Measurements from ENCODE around the gene NFE2L1.
A peak's percentile ranks its signal among the peaks of the same experiment; 100 is the strongest.
"Not testable (repeated sequence)": the region's sequence is repeated elsewhere in the genome, so short reads cannot be mapped to it uniquely, and the experiment has no call there.

Gene NFE2L1

DNA sequence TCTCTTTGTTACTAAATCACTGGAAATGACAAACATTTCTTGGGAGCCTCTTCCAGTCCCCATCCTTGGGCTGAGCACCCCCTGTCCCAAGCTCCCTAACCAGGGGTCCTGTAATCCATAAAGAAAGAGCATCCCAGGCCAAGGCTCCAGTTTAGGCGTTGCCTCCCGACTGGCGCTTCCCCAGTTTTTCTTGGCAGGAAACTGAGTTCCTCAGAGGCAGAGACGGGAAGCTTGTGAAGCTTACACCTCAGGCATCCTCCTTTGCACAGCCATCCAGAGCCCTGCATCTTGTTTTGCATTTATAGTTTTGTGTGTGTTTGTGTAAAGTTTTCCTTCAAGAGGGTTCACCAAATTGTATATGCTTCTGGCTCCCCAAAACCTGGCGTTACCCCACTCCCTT, 17.6 kb upstream of the NFE2L1 start:
- H3K27me3 ChIP-seq (ENCODE audit: insufficient read depth, low read depth): no peaks in the 10 kb centered on the region; the same call in 1 of the 2 replicates
- TF ChIP-seq, protein P1, sequence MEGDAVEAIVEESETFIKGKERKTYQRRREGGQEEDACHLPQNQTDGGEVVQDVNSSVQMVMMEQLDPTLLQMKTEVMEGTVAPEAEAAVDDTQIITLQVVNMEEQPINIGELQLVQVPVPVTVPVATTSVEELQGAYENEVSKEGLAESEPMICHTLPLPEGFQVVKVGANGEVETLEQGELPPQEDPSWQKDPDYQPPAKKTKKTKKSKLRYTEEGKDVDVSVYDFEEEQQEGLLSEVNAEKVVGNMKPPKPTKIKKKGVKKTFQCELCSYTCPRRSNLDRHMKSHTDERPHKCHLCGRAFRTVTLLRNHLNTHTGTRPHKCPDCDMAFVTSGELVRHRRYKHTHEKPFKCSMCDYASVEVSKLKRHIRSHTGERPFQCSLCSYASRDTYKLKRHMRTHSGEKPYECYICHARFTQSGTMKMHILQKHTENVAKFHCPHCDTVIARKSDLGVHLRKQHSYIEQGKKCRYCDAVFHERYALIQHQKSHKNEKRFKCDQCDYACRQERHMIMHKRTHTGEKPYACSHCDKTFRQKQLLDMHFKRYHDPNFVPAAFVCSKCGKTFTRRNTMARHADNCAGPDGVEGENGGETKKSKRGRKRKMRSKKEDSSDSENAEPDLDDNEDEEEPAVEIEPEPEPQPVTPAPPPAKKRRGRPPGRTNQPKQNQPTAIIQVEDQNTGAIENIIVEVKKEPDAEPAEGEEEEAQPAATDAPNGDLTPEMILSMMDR (conservative IDR thresholded peaks at IDR 0.05; ENCODE audit: low read depth, low read length): no peak
- no peak overlapping the region for H2AFZ ChIP-seq (ENCODE audit: low read depth)
- peaks cover 15% of the 10 kb centered on the region for H3K4me1 ChIP-seq (ENCODE audit: low read depth, poor library complexity, severe bottlenecking)
- no peak overlapping the region for H3K27ac ChIP-seq
- H3K4me3 ChIP-seq (IDR thresholded peaks at IDR 0.05; ENCODE audit: insufficient read depth, low read depth, low read length): no peak overlapping the region
- H3K4me2 ChIP-seq: no peak overlapping the region
- H3K79me2 ChIP-seq (ENCODE audit: insufficient read depth, low read depth): no peaks in the 10 kb centered on the region
- H3K9ac ChIP-seq: no peak overlapping the region
- no peaks in the 10 kb centered on the region for H3K36me3 ChIP-seq (ENCODE audit: insufficient read depth)
- no peaks in the 10 kb centered on the region for H4K20me1 ChIP-seq (ENCODE audit: insufficient read depth)

DNA sequence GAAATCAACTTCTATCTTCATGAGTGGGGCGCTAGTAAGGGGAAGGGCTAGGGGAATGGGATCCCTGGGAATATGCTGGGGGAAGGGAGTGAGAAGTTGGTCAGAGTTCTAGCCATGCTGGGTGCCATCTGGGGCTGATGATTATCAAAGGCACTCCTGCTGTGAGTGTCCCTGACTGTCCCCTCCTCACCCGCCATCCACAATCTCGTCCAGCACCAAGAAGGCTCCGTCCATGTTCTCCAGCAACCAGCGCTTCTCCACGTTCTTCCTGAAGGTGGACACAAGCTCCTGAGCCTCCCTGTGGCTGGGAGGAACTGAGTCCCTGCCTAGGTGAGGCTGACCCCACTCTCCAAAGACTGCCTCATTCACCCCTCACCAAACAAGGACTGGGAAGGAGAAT, 16.2 kb upstream of the NFE2L1 start:
- Histone ChIP-seq H3K36me3 (ENCODE audit: insufficient read depth) (no peaks in the 10 kb centered on the region), H2AFZ (ENCODE audit: low read depth) (no peak overlapping the region), H3K79me2 (ENCODE audit: insufficient read depth, low read depth) (no peaks in the 10 kb centered on the region), H4K20me1 (ENCODE audit: insufficient read depth) (no peaks in the 10 kb centered on the region), H3K4me3 (IDR thresholded peaks at IDR 0.05; ENCODE audit: insufficient read depth, low read depth, low read length) (no peak overlapping the region), H3K4me2 (no peak overlapping the region), H3K27me3 (ENCODE audit: insufficient read depth, low read depth) (no peaks in the 10 kb centered on the region; the same call in 1 of the 2 replicates), H3K9ac (no peak overlapping the region), H3K4me1 (ENCODE audit: low read depth, poor library complexity, severe bottlenecking) (peaks cover 10% of the 10 kb centered on the region), H3K27ac (no peak overlapping the region)
- TF ChIP-seq, protein P1 (conservative IDR thresholded peaks at IDR 0.05; ENCODE audit: low read depth, low read length): no peak

DNA sequence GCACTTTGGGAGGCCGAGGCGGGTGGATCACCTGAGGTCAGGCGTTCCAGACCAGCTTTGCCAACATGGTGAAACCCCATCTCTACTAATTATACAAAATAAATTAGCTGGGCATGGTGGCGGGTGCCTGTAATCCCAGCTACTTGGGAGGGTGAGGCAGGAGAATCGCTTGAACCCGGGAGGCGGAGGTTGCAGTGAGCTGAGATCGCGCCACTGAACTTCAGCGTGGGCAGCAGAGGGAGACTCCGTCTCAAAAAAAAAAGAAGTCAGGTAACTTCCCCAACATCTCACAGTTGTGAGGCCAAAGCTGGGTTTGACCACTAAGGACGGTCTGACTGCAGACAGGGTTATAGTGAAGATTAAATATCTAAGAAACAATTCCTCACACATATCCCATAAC, 13.4 kb upstream of the NFE2L1 start:
- H3K4me1 ChIP-seq (ENCODE audit: low read depth, poor library complexity, severe bottlenecking): peaks cover 15% of the 10 kb centered on the region
- H3K4me3 ChIP-seq (IDR thresholded peaks at IDR 0.05; ENCODE audit: insufficient read depth, low read depth, low read length); H2AFZ ChIP-seq (ENCODE audit: low read depth); H3K79me2 ChIP-seq (ENCODE audit: insufficient read depth, low read depth); H3K36me3 ChIP-seq (ENCODE audit: insufficient read depth); H4K20me1 ChIP-seq (ENCODE audit: insufficient read depth); H3K4me2 ChIP-seq; H3K27me3 ChIP-seq (ENCODE audit: insufficient read depth, low read depth); H3K9ac ChIP-seq; H3K27ac ChIP-seq: not testable (repeated sequence)

DNA sequence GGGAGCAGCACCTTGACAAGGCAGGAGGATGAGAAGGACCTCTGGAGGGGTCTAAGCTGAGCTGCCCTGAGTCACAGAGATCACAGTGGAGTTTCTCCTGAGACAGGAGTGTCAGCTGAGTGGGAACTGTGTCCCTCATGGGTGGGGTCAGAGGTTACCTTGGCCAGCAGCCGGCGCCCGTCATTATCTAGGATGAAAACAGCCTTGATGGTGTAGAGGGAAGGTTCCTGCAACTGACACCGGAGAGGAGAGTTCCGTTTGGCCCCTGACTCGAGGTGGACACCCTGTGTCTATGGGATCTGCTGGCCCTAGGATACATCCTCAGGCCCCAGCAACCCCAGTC, 11.5 kb upstream of the NFE2L1 start:
- TF ChIP-seq, protein P1 (conservative IDR thresholded peaks at IDR 0.05; ENCODE audit: low read depth, low read length): no peak
- peak overlapping the region; percentile 82 for H2AFZ ChIP-seq (ENCODE audit: low read depth)
- peak overlapping the region; percentile 42; the same call in 1 of the 2 replicates for H3K4me2 ChIP-seq
- H4K20me1 ChIP-seq (ENCODE audit: insufficient read depth): no peaks in the 10 kb centered on the region
- no peaks in the 10 kb centered on the region for H3K79me2 ChIP-seq (ENCODE audit: insufficient read depth, low read depth)
- H3K9ac ChIP-seq: 0 out of 2 replicates have a peak overlapping the region, but pooled peaks have one; percentile 37
- no peaks in the 10 kb centered on the region; the same call in 1 of the 2 replicates for H3K27me3 ChIP-seq (ENCODE audit: insufficient read depth, low read depth)
- H3K4me3 ChIP-seq (IDR thresholded peaks at IDR 0.05; ENCODE audit: insufficient read depth, low read depth, low read length): no peak overlapping the region
- H3K27ac ChIP-seq: no peak overlapping the region
- H3K4me1 ChIP-seq (ENCODE audit: low read depth, poor library complexity, severe bottlenecking): peaks cover 15% of the 10 kb centered on the region
- no peaks in the 10 kb centered on the region for H3K36me3 ChIP-seq (ENCODE audit: insufficient read depth)

DNA sequence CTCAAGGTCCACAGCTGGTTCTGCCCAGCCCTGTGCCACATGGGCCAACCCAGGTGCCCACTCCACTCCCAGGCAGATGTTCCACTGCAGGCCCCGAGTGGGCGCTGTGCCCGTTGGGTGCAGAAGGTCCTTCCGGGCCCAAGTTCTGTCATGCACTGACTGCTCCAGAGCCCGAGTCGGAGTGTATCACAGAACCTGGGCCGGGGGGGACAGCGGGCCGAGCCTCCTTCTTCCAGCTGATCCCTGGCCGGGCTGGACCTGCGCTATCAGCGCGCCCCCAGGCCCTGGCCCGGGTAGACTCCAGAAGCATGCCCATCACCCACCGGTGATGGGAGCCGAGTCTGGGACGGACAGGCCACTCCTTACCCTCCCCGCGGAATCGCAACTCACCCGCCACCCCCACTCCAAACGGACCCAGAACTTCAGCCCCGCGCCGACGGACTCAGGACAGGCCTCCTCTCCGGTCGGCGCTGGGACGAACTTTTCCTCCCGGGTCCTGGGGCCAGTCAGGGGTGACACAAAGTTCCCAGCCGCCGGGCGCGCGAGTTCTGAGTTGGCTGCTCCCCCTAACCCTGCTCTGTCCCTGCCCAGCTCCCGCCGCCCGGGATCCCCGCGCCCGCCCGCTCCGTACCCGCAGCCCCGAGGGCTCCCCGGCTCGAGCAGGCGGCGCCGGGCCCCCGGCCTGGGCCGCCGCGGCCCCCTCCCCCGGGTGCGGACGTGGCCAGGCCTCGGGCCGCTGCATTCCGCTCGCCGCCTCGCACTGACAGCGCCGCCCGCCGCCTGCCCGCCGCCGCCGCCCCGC, 10.9 kb upstream of the NFE2L1 start, which contains the start of gene COPZ2:
TSS of gene COPZ2 (minus strand) at position 762 of the 802 bp plus-strand sequence. CDS start at position 742, 20 bp downstream.
- peak within 1 kb of the TSS; percentile 37; the same call in 1 of the 2 replicates for H3K9ac ChIP-seq
- H3K4me3 ChIP-seq (IDR thresholded peaks at IDR 0.05; ENCODE audit: insufficient read depth, low read depth, low read length): no peak within 1 kb of the TSS
- peak within 1 kb of the TSS; percentile 76 for H3K4me2 ChIP-seq

More for the DNA sequence above, 10.9 kb upstream of the NFE2L1 start, which contains the start of gene COPZ2:
- peak within 1 kb of the TSS; percentile 82 for H2AFZ ChIP-seq (ENCODE audit: low read depth)
- TF ChIP-seq, protein P1 (conservative IDR thresholded peaks at IDR 0.05; ENCODE audit: low read depth, low read length): peak; percentile 52; the same call in 1 of the 2 replicates
- peaks cover 15% of the 10 kb centered on the region for H3K4me1 ChIP-seq (ENCODE audit: low read depth, poor library complexity, severe bottlenecking)
- no peaks in the 10 kb centered on the region for H3K36me3 ChIP-seq (ENCODE audit: insufficient read depth)
- no peaks in the 10 kb centered on the region for H3K27me3 ChIP-seq (ENCODE audit: insufficient read depth, low read depth)
- H3K27ac ChIP-seq: no peak within 1 kb of the TSS
- H4K20me1 ChIP-seq (ENCODE audit: insufficient read depth): no peaks in the 10 kb centered on the region
- H3K79me2 ChIP-seq (ENCODE audit: insufficient read depth, low read depth): no peaks in the 10 kb centered on the region
